GM20000 (cell line): ENCODE measurements around the gene IKZF5.
A peak's percentile ranks its signal among the peaks of the same experiment; 100 is the strongest.

ENCODE experiments used
- DNase-seq: peaks from one replicate; pipeline ENCODE4 v3.0.0; 2012; ENCODE audit warnings: low spot score
- CTCF ChIP-seq: IDR thresholded peaks from 2 replicates; pipeline ENCODE4 v1.5.1; 2012; ENCODE audit warnings: mild to moderate bottlenecking, control low read depth; ENCODE audit errors: extremely low read depth, missing control alignments

The IKZF5 gene

GRCh38 chr10:123001370-123001769 is 7.2 kb downstream of the IKZF5 start:
- no peak for TF ChIP-seq CTCF

GRCh38 chr10:123000155-123000554 is 8.4 kb downstream of the IKZF5 start:
- DNase-seq: no peak
- no peak for TF ChIP-seq CTCF

More at GRCh38 chr10:123001370-123001769, 7.2 kb downstream of the IKZF5 start:
- DNase-seq: no peak

GRCh38 chr10:122999347-122999746 is 9.2 kb downstream of the IKZF5 start:
- no peak for TF ChIP-seq CTCF
- no peak for DNase-seq

- no peak for TF ChIP-seq CTCF
- DNase-seq: no peak
Observed at GRCh38 chr10:122998934-122999333, 9.7 kb downstream of the IKZF5 start.

- DNase-seq: no peak
- no peak for TF ChIP-seq CTCF
Observed at GRCh38 chr10:122998360-122998917, 10.2 kb downstream of the IKZF5 start.

GRCh38 chr10:122997864-122998263 is 10.7 kb downstream of the IKZF5 start:
- peak; percentile 23 for DNase-seq
- TF ChIP-seq CTCF: no peak

- no peak for DNase-seq
- TF ChIP-seq CTCF: no peak
Observed at GRCh38 chr10:122995936-122996335, 12.7 kb downstream of the IKZF5 start.
